ENCODE data around the gene MGP. TPM values are rescaled to one million over a fixed set of nuclear protein-coding genes. Genes with fewer than 3 reads are reported as not detected.

The MGP gene
- total RNA-seq, 2 experiments from 2014 or later = not detected

DNA sequence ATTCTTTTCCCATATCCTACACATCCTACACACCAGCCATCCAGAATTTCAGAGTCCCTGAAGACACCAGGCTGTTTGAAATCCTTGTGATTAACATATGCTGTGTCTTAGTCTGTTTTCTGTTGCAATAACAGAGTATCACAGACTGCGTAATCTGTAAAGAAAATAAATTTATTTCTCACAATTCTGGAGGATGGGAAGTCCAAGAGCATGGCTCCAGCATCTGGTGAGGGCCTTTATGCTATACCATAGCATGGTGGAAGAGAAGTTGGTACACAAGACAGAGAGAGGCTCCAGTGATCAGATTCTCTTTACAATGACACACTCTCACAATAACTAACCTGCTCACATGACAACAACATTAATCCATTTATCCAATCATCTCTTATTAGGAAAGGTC is 46.4 kb downstream of the MGP start:
- intact Hi-C loops (cut with micrococcal nuclease; ENCODE audit: unreplicated experiment) = no loop called here
- no TSS peak for BruUV-seq (replicated peaks)

DNA sequence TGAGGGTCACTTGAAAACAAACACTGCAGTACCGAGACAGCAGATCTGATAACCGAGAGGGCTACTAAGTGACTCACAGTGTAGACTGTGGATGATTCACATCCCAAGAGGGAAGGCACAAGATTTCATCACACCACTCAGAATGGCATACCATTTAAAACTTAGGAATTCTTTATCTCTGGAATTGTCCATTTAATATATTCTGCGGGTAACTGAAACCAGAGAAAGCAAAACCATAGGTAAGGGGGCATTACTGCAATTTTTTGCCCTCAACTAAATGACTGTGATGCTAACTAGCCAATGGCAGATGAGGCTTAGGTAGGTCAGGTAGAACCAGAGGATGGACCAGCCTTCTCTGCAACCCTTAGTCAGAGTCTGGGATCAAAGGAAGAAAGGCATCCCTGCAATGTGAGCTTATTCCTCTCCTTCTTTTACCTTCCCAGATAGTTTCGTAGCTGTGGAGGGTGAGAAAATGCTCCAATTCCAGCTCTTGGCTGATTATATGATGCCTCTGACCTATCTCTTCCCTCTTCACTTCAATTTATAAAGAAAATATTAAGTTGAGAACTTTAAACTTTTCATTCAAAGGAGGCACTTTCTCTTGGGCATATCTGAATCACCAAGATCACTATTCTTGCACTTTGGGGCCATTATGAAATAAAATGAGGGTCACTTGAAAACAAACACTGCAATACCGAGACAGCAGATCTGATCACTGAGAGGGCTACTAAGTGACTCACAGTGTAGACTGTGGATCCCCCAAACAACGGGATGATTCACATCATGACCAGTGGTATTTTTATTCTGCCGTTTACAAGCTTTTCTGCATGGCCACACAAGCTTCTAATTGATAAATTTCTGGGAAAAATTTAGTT is 49.1 kb downstream of the MGP start:
- H3K4me3 ChIP-seq (ENCODE audit: low read depth, low read length, poor library complexity, severe bottlenecking) = no peak overlapping the region
- no peak overlapping the region for H2AFZ ChIP-seq (ENCODE audit: low read length)
- DNase-seq (ENCODE audit: low spot score) = no peak
- intact Hi-C loops (cut with micrococcal nuclease; ENCODE audit: unreplicated experiment) = no loop called here
- H3K79me2 ChIP-seq (ENCODE audit: insufficient read depth, low read depth, low read length) = no peaks in the 10 kb centered on the region
- H3K27ac ChIP-seq (ENCODE audit: low read depth, low read length, poor library complexity, severe bottlenecking) = no peak overlapping the region
- H3K9me2 ChIP-seq (ENCODE audit: insufficient read depth, low read length) = no peaks in the 10 kb centered on the region
- no TSS peak for BruUV-seq (replicated peaks)
- H3K9me3 ChIP-seq (ENCODE audit: low read length) = no peaks in the 10 kb centered on the region
- ChIA-PET CTCF (ENCODE audit: unreplicated experiment) (no interaction called here), POLR2A (interaction anchor here (1.0 to 1.9 kb wide), 3 partner anchors 9 to 29 kb away, joined by 4 to 11 read pairs (median 8); no protein-coding TSS in a partner anchor)
- H3K36me3 ChIP-seq (ENCODE audit: insufficient read depth, low read length) = no peaks in the 10 kb centered on the region
- H3K4me2 ChIP-seq (ENCODE audit: low read length) = no peak overlapping the region
- TF ChIP-seq, protein P1, sequence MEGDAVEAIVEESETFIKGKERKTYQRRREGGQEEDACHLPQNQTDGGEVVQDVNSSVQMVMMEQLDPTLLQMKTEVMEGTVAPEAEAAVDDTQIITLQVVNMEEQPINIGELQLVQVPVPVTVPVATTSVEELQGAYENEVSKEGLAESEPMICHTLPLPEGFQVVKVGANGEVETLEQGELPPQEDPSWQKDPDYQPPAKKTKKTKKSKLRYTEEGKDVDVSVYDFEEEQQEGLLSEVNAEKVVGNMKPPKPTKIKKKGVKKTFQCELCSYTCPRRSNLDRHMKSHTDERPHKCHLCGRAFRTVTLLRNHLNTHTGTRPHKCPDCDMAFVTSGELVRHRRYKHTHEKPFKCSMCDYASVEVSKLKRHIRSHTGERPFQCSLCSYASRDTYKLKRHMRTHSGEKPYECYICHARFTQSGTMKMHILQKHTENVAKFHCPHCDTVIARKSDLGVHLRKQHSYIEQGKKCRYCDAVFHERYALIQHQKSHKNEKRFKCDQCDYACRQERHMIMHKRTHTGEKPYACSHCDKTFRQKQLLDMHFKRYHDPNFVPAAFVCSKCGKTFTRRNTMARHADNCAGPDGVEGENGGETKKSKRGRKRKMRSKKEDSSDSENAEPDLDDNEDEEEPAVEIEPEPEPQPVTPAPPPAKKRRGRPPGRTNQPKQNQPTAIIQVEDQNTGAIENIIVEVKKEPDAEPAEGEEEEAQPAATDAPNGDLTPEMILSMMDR (conservative IDR thresholded peaks at IDR 0.05; ENCODE audit: low read length) = no peak
- no peak for TF ChIP-seq EZH2phosphoT487 (IDR thresholded peaks at IDR 0.05; ENCODE audit: borderline replicate concordance, low read depth, low read length)
- H3K4me1 ChIP-seq (ENCODE audit: insufficient read depth, low read length, poor library complexity, severe bottlenecking) = no peaks in the 10 kb centered on the region
- H4K20me1 ChIP-seq (ENCODE audit: insufficient read depth, low read length) = no peaks in the 10 kb centered on the region

More for the DNA sequence above, 46.4 kb downstream of the MGP start:
- TF ChIP-seq, protein P1 (conservative IDR thresholded peaks at IDR 0.05; ENCODE audit: low read length) = no peak
- no peak for TF ChIP-seq EZH2phosphoT487 (IDR thresholded peaks at IDR 0.05; ENCODE audit: borderline replicate concordance, low read depth, low read length)
- POLR2A ChIA-PET = no interaction called here
- H4K20me1 ChIP-seq (ENCODE audit: insufficient read depth, low read length) = no peaks in the 10 kb centered on the region
- no peaks in the 10 kb centered on the region for H3K9me2 ChIP-seq (ENCODE audit: insufficient read depth, low read length)
- DNase-seq (ENCODE audit: low spot score) = no peak
- H3K36me3 ChIP-seq (ENCODE audit: insufficient read depth, low read length) = no peaks in the 10 kb centered on the region
- no peak overlapping the region for H3K4me3 ChIP-seq (ENCODE audit: low read depth, low read length, poor library complexity, severe bottlenecking)
- no peak overlapping the region for H3K27ac ChIP-seq (ENCODE audit: low read depth, low read length, poor library complexity, severe bottlenecking)
- no peak overlapping the region for H2AFZ ChIP-seq (ENCODE audit: low read length)
- no peaks in the 10 kb centered on the region for H3K79me2 ChIP-seq (ENCODE audit: insufficient read depth, low read depth, low read length)
- no peaks in the 10 kb centered on the region for H3K4me1 ChIP-seq (ENCODE audit: insufficient read depth, low read length, poor library complexity, severe bottlenecking)
- CTCF ChIA-PET (ENCODE audit: unreplicated experiment) = no interaction called here
- no peaks in the 10 kb centered on the region for H3K9me3 ChIP-seq (ENCODE audit: low read length)
- H3K4me2 ChIP-seq (ENCODE audit: low read length) = no peak overlapping the region

GRCh38 chr12:14834509-14834908 is 51.1 kb downstream of the MGP start:
- no peak for DNase-seq (ENCODE audit: low spot score)
- no peaks in the 10 kb centered on the region for H3K9me3 ChIP-seq (ENCODE audit: low read length)
- H2AFZ ChIP-seq (ENCODE audit: low read length) = no peak overlapping the region
- no peaks in the 10 kb centered on the region for H3K9me2 ChIP-seq (ENCODE audit: insufficient read depth, low read length)
- H3K4me3 ChIP-seq (ENCODE audit: low read depth, low read length, poor library complexity, severe bottlenecking) = no peak overlapping the region
- H3K36me3 ChIP-seq (ENCODE audit: insufficient read depth, low read length) = no peaks in the 10 kb centered on the region
- BruUV-seq (replicated peaks) = no TSS peak
- intact Hi-C loops (cut with micrococcal nuclease; ENCODE audit: unreplicated experiment) = no loop called here
- H4K20me1 ChIP-seq (ENCODE audit: insufficient read depth, low read length) = no peaks in the 10 kb centered on the region
- no peaks in the 10 kb centered on the region for H3K79me2 ChIP-seq (ENCODE audit: insufficient read depth, low read depth, low read length)
- no peak overlapping the region for H3K27ac ChIP-seq (ENCODE audit: low read depth, low read length, poor library complexity, severe bottlenecking)
- no peaks in the 10 kb centered on the region for H3K4me1 ChIP-seq (ENCODE audit: insufficient read depth, low read length, poor library complexity, severe bottlenecking)
- no peak for TF ChIP-seq EZH2phosphoT487 (IDR thresholded peaks at IDR 0.05; ENCODE audit: borderline replicate concordance, low read depth, low read length)
- TF ChIP-seq, protein P1 (conservative IDR thresholded peaks at IDR 0.05; ENCODE audit: low read length) = no peak
- ChIA-PET POLR2A (no interaction called here), CTCF (ENCODE audit: unreplicated experiment) (no interaction called here)
- no peak overlapping the region for H3K4me2 ChIP-seq (ENCODE audit: low read length)

All from OCI-LY7 (cell line).